GM23338 (cell line): Measurements from ENCODE around the gene TMEM179. TPM values are rescaled to one million over a fixed set of nuclear protein-coding genes. Genes with fewer than 3 reads are reported as not detected.

ENCODE experiments used
- ATAC-seq: fragments of 200-7000 bp; cut with Tn5 transposase; 3 replicates; pipeline ENCODE4 v1.9.1; 2020
- DNase-seq: peaks from one replicate; pipeline ENCODE4 v3.0.0-alpha.2; 2015; ENCODE audit warnings: low spot score
- H2AFZ ChIP-seq: fragments of 200-600 bp; sonication (generic); 2 replicates; pipeline ENCODE4 v1.8.0; 2016; ENCODE audit warnings: antibody characterized with exemption, mild to moderate bottlenecking, moderate library complexity
- H3F3A ChIP-seq: fragments of 200-600 bp; sonication (generic); replicated peaks from 2 replicates; pipeline ENCODE4 v1.8.0; 2017; ENCODE audit warnings: antibody characterized with exemption, mixed run types, low read depth
- H3K27ac ChIP-seq: fragments of 200-600 bp; sonication (generic); 2 replicates; pipeline ENCODE4 v1.6.1; 2016; ENCODE audit warnings: low read depth
- H3K27me3 ChIP-seq: fragments of 200-600 bp; sonication (generic); 2 replicates; pipeline ENCODE4 v1.8.0; 2016; ENCODE audit warnings: mild to moderate bottlenecking, mixed run types, moderate library complexity; ENCODE audit not compliant: insufficient read depth
- H3K36me3 ChIP-seq: fragments of 200-600 bp; sonication (generic); 2 replicates; pipeline ENCODE4 v1.8.0; 2016; ENCODE audit warnings: mild to moderate bottlenecking; ENCODE audit not compliant: insufficient read depth
- H3K4me1 ChIP-seq: fragments of 200-600 bp; sonication (generic); 2 replicates; pipeline ENCODE4 v1.8.0; 2016; ENCODE audit warnings: mild to moderate bottlenecking, moderate library complexity; ENCODE audit not compliant: insufficient read depth
- H3K4me2 ChIP-seq: fragments of 200-600 bp; sonication (generic); 2 replicates; pipeline ENCODE4 v1.7.1; 2017; ENCODE audit warnings: mixed run types
- H3K4me3 ChIP-seq: fragments of 200-600 bp; sonication (generic); 2 replicates; pipeline ENCODE4 v1.6.1; 2016; ENCODE audit warnings: mixed run types
- H3K79me2 ChIP-seq: fragments of 200-600 bp; sonication (generic); replicated peaks from 2 replicates; pipeline ENCODE4 v1.8.0; 2017; ENCODE audit warnings: mild to moderate bottlenecking; ENCODE audit not compliant: insufficient read depth
- H3K9me2 ChIP-seq: fragments of 200-600 bp; sonication (generic); 2 replicates; pipeline ENCODE4 v1.8.0; 2017; ENCODE audit not compliant: insufficient read depth
- H4K20me1 ChIP-seq: fragments of 200-600 bp; sonication (generic); replicated peaks from 2 replicates; pipeline ENCODE4 v1.8.0; 2017; ENCODE audit warnings: mild to moderate bottlenecking; ENCODE audit not compliant: insufficient read depth
- H3K27ac Mint-ChIP-seq: 2 replicates; pipeline ENCODE4 v1.8.0; 2020; ENCODE audit warnings: inconsistent platforms, mild to moderate bottlenecking, moderate library complexity, mixed read lengths
- H3K27me3 Mint-ChIP-seq: 3 replicates; pipeline ENCODE4 v1.8.0; 2022; ENCODE audit warnings: low read depth, mild to moderate bottlenecking, moderate library complexity, mixed read lengths, inconsistent platforms; ENCODE audit not compliant: insufficient read depth, poor library complexity
- H3K36me3 Mint-ChIP-seq: 3 replicates; pipeline ENCODE4 v1.8.0; 2021; ENCODE audit warnings: low read depth, mild to moderate bottlenecking, inconsistent platforms, moderate library complexity, mixed read lengths
- H3K4me1 Mint-ChIP-seq: 3 replicates; pipeline ENCODE4 v1.8.0; 2020; ENCODE audit warnings: mild to moderate bottlenecking, inconsistent platforms, mixed read lengths
- H3K4me3 Mint-ChIP-seq: 3 replicates; pipeline ENCODE4 v1.8.0; 2021; ENCODE audit warnings: moderate library complexity, mild to moderate bottlenecking, inconsistent platforms, mixed read lengths
- H3K9me3 Mint-ChIP-seq: 3 replicates; pipeline ENCODE4 v1.8.0; 2020; ENCODE audit warnings: moderate library complexity, mild to moderate bottlenecking, inconsistent platforms, mixed read lengths
- CREB1 ChIP-seq: fragments of 250-450 bp; sonication (Bioruptor Pico); IDR thresholded peaks from 2 replicates; pipeline ENCODE4 v1.5.0; 2020; ENCODE audit warnings: low read depth, mild to moderate bottlenecking, moderate library complexity
- CTCF ChIP-seq, 2 experiments: fragments of 200-600 bp in 1 of 2; sonication (generic) in 1 of 2; conservative IDR thresholded peaks; 2 replicates each; pipeline versions ENCODE4 v1.5.1 to v1.6.1; 2016 to 2017; ENCODE audit warnings: antibody characterized with exemption in 2 of 2, low read depth in 2 of 2, mild to moderate bottlenecking in 2 of 2, moderate library complexity in 1 of 2
- ETS1 ChIP-seq: IDR thresholded peaks from 2 replicates; pipeline ENCODE4 v1.6.1; 2016; ENCODE audit warnings: antibody characterized with exemption
- EZH2 ChIP-seq: fragments of 200-600 bp; sonication (generic); IDR thresholded peaks from one replicate; pipeline ENCODE4 v1.8.0; 2017; ENCODE audit warnings: antibody characterized with exemption, mild to moderate bottlenecking, low read depth; ENCODE audit not compliant: unreplicated experiment
- EZH2phosphoT487 ChIP-seq: fragments of 200-600 bp; sonication (generic); IDR thresholded peaks from one replicate; pipeline ENCODE4 v1.8.1; 2018; ENCODE audit warnings: antibody characterized with exemption; ENCODE audit not compliant: unreplicated experiment
- JUNB ChIP-seq: IDR thresholded peaks from one replicate; pipeline ENCODE4 v1.6.1; 2016; ENCODE audit warnings: antibody characterized with exemption; ENCODE audit not compliant: unreplicated experiment
- NANOG ChIP-seq: IDR thresholded peaks from 2 replicates; pipeline ENCODE4 v1.6.1; 2016; ENCODE audit warnings: antibody characterized with exemption, borderline replicate concordance
- POLR2AphosphoS5 ChIP-seq: IDR thresholded peaks from 2 replicates; pipeline ENCODE4 v1.6.1; 2016; ENCODE audit warnings: antibody characterized with exemption, low read depth
- REST ChIP-seq: IDR thresholded peaks from one replicate; pipeline ENCODE4 v1.6.1; 2018; ENCODE audit warnings: antibody characterized with exemption; ENCODE audit not compliant: unreplicated experiment
- STAT1 ChIP-seq: IDR thresholded peaks from one replicate; pipeline ENCODE4 v1.6.1; 2016; ENCODE audit warnings: antibody characterized with exemption; ENCODE audit not compliant: unreplicated experiment
- ZNF331 ChIP-seq: fragments of 250-450 bp; sonication (Bioruptor Pico); IDR thresholded peaks from 2 replicates; pipeline ENCODE4 v1.5.0; 2020; ENCODE audit warnings: low read depth, mild to moderate bottlenecking, moderate library complexity
- polyA plus RNA-seq: library from polyadenylated mRNA; unstranded; fragments of >200 nt; fragmentation: Nextera tagmentation; extraction: Ambion mirVana; gene quantifications from 2 replicates; pipeline ENCODE4 v1.2.1, GENCODE V29; 2016
- total RNA-seq: library from RNA; depleted of rRNA; stranded (reverse); fragments of >200 nt; shearing (Covaris generic); gene quantifications from 2 replicates; pipeline ENCODE4 v1.2.3, GENCODE V29; 2014

Gene TMEM179
- total and polyA plus RNA-seq, 2 experiments from 2014 or later = 1.0 to 4.8 TPM

- TF ChIP-seq CTCF (conservative IDR thresholded peaks at IDR 0.05; ENCODE audit: low read depth in 2 of 2) (no peak), EZH2phosphoT487 (no peak), CREB1 (no peak)
Measured at GRCh38 chr14:104552738-104553125, 51.8 kb downstream of the TMEM179 start (continued).

- no peak overlapping the region for H3K4me3 Mint-ChIP-seq
- no peak for TF ChIP-seq POLR2AphosphoS5
- no peak for TF ChIP-seq ETS1
- no peak for TF ChIP-seq STAT1
- TF ChIP-seq EZH2 = no peak
- TF ChIP-seq EZH2phosphoT487 = no peak
- no peak for TF ChIP-seq NANOG
- no peak for TF ChIP-seq CREB1
- no peak for TF ChIP-seq ZNF331 (CRISPR knock-in tag)
- TF ChIP-seq JUNB = no peak
- no peak for TF ChIP-seq CTCF (conservative IDR thresholded peaks at IDR 0.05; ENCODE audit: low read depth in 2 of 2)
- TF ChIP-seq REST = no peak
Measured at GRCh38 chr14:104551851-104552737, 52.5 kb downstream of the TMEM179 start.

More at GRCh38 chr14:104551851-104552737, 52.5 kb downstream of the TMEM179 start:
- Histone ChIP-seq H3K79me2 (no peaks in the 10 kb centered on the region), H2AFZ (no peak overlapping the region), H3F3A (no peaks in the 10 kb centered on the region), H3K27ac (no peak overlapping the region), H3K4me2 (no peak overlapping the region), H3K4me3 (no peak overlapping the region), H3K4me1 (no peaks in the 10 kb centered on the region), H3K9me2 (no peaks in the 10 kb centered on the region), H3K27me3 (no peaks in the 10 kb centered on the region), H4K20me1 (no peaks in the 10 kb centered on the region), H3K36me3 (no peaks in the 10 kb centered on the region)
- DNase-seq = no peak
- H3K27me3 Mint-ChIP-seq = peaks cover 6% of the 10 kb centered on the region
- peaks cover 8% of the 10 kb centered on the region for H3K4me1 Mint-ChIP-seq
- no peak overlapping the region for H3K27ac Mint-ChIP-seq
- no peak for ATAC-seq
- no peaks in the 10 kb centered on the region for H3K9me3 Mint-ChIP-seq
- no peaks in the 10 kb centered on the region for H3K36me3 Mint-ChIP-seq
